ENCODE data around the gene TTC28. TPM values are rescaled to one million over a fixed set of nuclear protein-coding genes. Genes with fewer than 3 reads are reported as not detected.

The TTC28 gene
- total RNA-seq, 1 experiment from 2014 or later, result 11.2 TPM

- Histone ChIP-seq H3K4me1 (ENCODE audit: low read length) (peaks cover 64% of the 10 kb centered on the region), H4K20me1 (ENCODE audit: insufficient read depth, low read depth, low read length) (no peaks in the 10 kb centered on the region), H3K36me3 (ENCODE audit: insufficient read depth, low read length) (no peaks in the 10 kb centered on the region), H2AFZ (ENCODE audit: low read length) (no peak overlapping the region), H3K79me2 (ENCODE audit: low read length) (no peaks in the 10 kb centered on the region), H3K9ac (ENCODE audit: low read length) (no peak overlapping the region), H3K9me2 (replicated peaks; ENCODE audit: insufficient read depth, low read length) (no peaks in the 10 kb centered on the region), H3K4me2 (ENCODE audit: low read depth, low read length, poor library complexity, severe bottlenecking) (no peak overlapping the region), H3K27ac (ENCODE audit: low read length) (no peak overlapping the region), H3K4me3 (ENCODE audit: low read length) (no peak overlapping the region), H3K9me3 (ENCODE audit: low read length) (no peaks in the 10 kb centered on the region), H3K27me3 (ENCODE audit: low read length) (no peaks in the 10 kb centered on the region)
- DNase-seq, result no peak
These were observed 576.0 kb downstream of the TTC28 start for GRCh38 chr22:28103596-28103995.

GRCh38 chr22:28102151-28102812 lies 577.4 kb downstream of the TTC28 start:
- Histone ChIP-seq H4K20me1 (ENCODE audit: insufficient read depth, low read depth, low read length) (no peaks in the 10 kb centered on the region), H3K4me2 (ENCODE audit: low read depth, low read length, poor library complexity, severe bottlenecking) (no peak overlapping the region), H3K9me3 (ENCODE audit: low read length) (no peaks in the 10 kb centered on the region), H3K36me3 (ENCODE audit: insufficient read depth, low read length) (no peaks in the 10 kb centered on the region), H3K27ac (ENCODE audit: low read length) (no peak overlapping the region), H2AFZ (ENCODE audit: low read length) (no peak overlapping the region), H3K4me3 (ENCODE audit: low read length) (no peak overlapping the region), H3K27me3 (ENCODE audit: low read length) (no peaks in the 10 kb centered on the region), H3K9ac (ENCODE audit: low read length) (no peak overlapping the region), H3K9me2 (replicated peaks; ENCODE audit: insufficient read depth, low read length) (no peaks in the 10 kb centered on the region), H3K79me2 (ENCODE audit: low read length) (no peaks in the 10 kb centered on the region), H3K4me1 (ENCODE audit: low read length) (peaks cover 51% of the 10 kb centered on the region)
- DNase-seq, result no peak

- Histone ChIP-seq H3K9me3 (ENCODE audit: low read length) (no peaks in the 10 kb centered on the region), H2AFZ (ENCODE audit: low read length) (no peak overlapping the region), H4K20me1 (ENCODE audit: insufficient read depth, low read depth, low read length) (no peaks in the 10 kb centered on the region), H3K9me2 (replicated peaks; ENCODE audit: insufficient read depth, low read length) (no peaks in the 10 kb centered on the region), H3K4me1 (ENCODE audit: low read length) (peaks cover 4% of the 10 kb centered on the region; the same call in 1 of the 2 replicates), H3K36me3 (ENCODE audit: insufficient read depth, low read length) (no peaks in the 10 kb centered on the region), H3K79me2 (ENCODE audit: low read length) (no peaks in the 10 kb centered on the region), H3K27ac (ENCODE audit: low read length) (no peak overlapping the region), H3K27me3 (ENCODE audit: low read length) (no peaks in the 10 kb centered on the region), H3K9ac (ENCODE audit: low read length) (no peak overlapping the region), H3K4me2 (ENCODE audit: low read depth, low read length, poor library complexity, severe bottlenecking) (no peak overlapping the region), H3K4me3 (ENCODE audit: low read length) (no peak overlapping the region)
- DNase-seq, result no peak
These were observed 582.0 kb downstream of the TTC28 start for GRCh38 chr22:28097627-28098026.

GRCh38 chr22:28096161-28096560 lies 583.5 kb downstream of the TTC28 start:
- no peak overlapping the region for H3K27ac ChIP-seq (ENCODE audit: low read length)
- H3K4me3 ChIP-seq (ENCODE audit: low read length), result no peak overlapping the region
- no peaks in the 10 kb centered on the region for H3K9me3 ChIP-seq (ENCODE audit: low read length)
- no peak overlapping the region for H2AFZ ChIP-seq (ENCODE audit: low read length)
- no peaks in the 10 kb centered on the region for H3K27me3 ChIP-seq (ENCODE audit: low read length)
- no peaks in the 10 kb centered on the region for H3K79me2 ChIP-seq (ENCODE audit: low read length)
- H3K36me3 ChIP-seq (ENCODE audit: insufficient read depth, low read length), result no peaks in the 10 kb centered on the region
- H3K9ac ChIP-seq (ENCODE audit: low read length), result no peak overlapping the region
- no peak overlapping the region for H3K4me2 ChIP-seq (ENCODE audit: low read depth, low read length, poor library complexity, severe bottlenecking)
- H4K20me1 ChIP-seq (ENCODE audit: insufficient read depth, low read depth, low read length), result no peaks in the 10 kb centered on the region
- H3K9me2 ChIP-seq (replicated peaks; ENCODE audit: insufficient read depth, low read length), result no peaks in the 10 kb centered on the region
- H3K4me1 ChIP-seq (ENCODE audit: low read length), result no peaks in the 10 kb centered on the region; the same call in 1 of the 2 replicates
- DNase-seq, result no peak

GRCh38 chr22:28095316-28096095 lies 584.1 kb downstream of the TTC28 start:
- Histone ChIP-seq H3K36me3 (ENCODE audit: insufficient read depth, low read length) (no peaks in the 10 kb centered on the region), H4K20me1 (ENCODE audit: insufficient read depth, low read depth, low read length) (no peaks in the 10 kb centered on the region), H2AFZ (ENCODE audit: low read length) (no peak overlapping the region), H3K79me2 (ENCODE audit: low read length) (no peaks in the 10 kb centered on the region), H3K4me1 (ENCODE audit: low read length) (no peaks in the 10 kb centered on the region; the same call in 1 of the 2 replicates), H3K4me2 (ENCODE audit: low read depth, low read length, poor library complexity, severe bottlenecking) (no peak overlapping the region), H3K9ac (ENCODE audit: low read length) (no peak overlapping the region), H3K27me3 (ENCODE audit: low read length) (no peaks in the 10 kb centered on the region), H3K27ac (ENCODE audit: low read length) (no peak overlapping the region), H3K4me3 (ENCODE audit: low read length) (no peak overlapping the region), H3K9me2 (replicated peaks; ENCODE audit: insufficient read depth, low read length) (no peaks in the 10 kb centered on the region), H3K9me3 (ENCODE audit: low read length) (no peaks in the 10 kb centered on the region)
- DNase-seq, result no peak

- H2AFZ ChIP-seq (ENCODE audit: low read length), result no peak overlapping the region
- no peak overlapping the region for H3K4me2 ChIP-seq (ENCODE audit: low read depth, low read length, poor library complexity, severe bottlenecking)
- H4K20me1 ChIP-seq (ENCODE audit: insufficient read depth, low read depth, low read length), result no peaks in the 10 kb centered on the region
- H3K4me3 ChIP-seq (ENCODE audit: low read length), result no peak overlapping the region
- H3K27ac ChIP-seq (ENCODE audit: low read length), result no peak overlapping the region
- no peak for DNase-seq
- no peaks in the 10 kb centered on the region for H3K27me3 ChIP-seq (ENCODE audit: low read length)
- H3K79me2 ChIP-seq (ENCODE audit: low read length), result no peaks in the 10 kb centered on the region
- H3K36me3 ChIP-seq (ENCODE audit: insufficient read depth, low read length), result no peaks in the 10 kb centered on the region
- no peaks in the 10 kb centered on the region for H3K9me2 ChIP-seq (replicated peaks; ENCODE audit: insufficient read depth, low read length)
- no peaks in the 10 kb centered on the region for H3K9me3 ChIP-seq (ENCODE audit: low read length)
- H3K9ac ChIP-seq (ENCODE audit: low read length), result no peak overlapping the region
- no peaks in the 10 kb centered on the region; the same call in 1 of the 2 replicates for H3K4me1 ChIP-seq (ENCODE audit: low read length)
These were observed 584.9 kb downstream of the TTC28 start for GRCh38 chr22:28094771-28095170.

GRCh38 chr22:28093711-28094110 lies 585.9 kb downstream of the TTC28 start:
- Histone ChIP-seq H3K9ac (ENCODE audit: low read length) (no peak overlapping the region), H3K4me1 (ENCODE audit: low read length) (no peaks in the 10 kb centered on the region; the same call in 1 of the 2 replicates), H3K4me2 (ENCODE audit: low read depth, low read length, poor library complexity, severe bottlenecking) (no peak overlapping the region), H2AFZ (ENCODE audit: low read length) (no peak overlapping the region), H3K9me3 (ENCODE audit: low read length) (no peaks in the 10 kb centered on the region), H3K27ac (ENCODE audit: low read length) (no peak overlapping the region), H3K27me3 (ENCODE audit: low read length) (no peaks in the 10 kb centered on the region), H3K79me2 (ENCODE audit: low read length) (no peaks in the 10 kb centered on the region), H3K9me2 (replicated peaks; ENCODE audit: insufficient read depth, low read length) (no peaks in the 10 kb centered on the region), H3K4me3 (ENCODE audit: low read length) (no peak overlapping the region), H3K36me3 (ENCODE audit: insufficient read depth, low read length) (no peaks in the 10 kb centered on the region), H4K20me1 (ENCODE audit: insufficient read depth, low read depth, low read length) (no peaks in the 10 kb centered on the region)
- DNase-seq, result no peak

- Histone ChIP-seq H3K27ac (ENCODE audit: low read length) (no peak overlapping the region), H3K4me2 (ENCODE audit: low read depth, low read length, poor library complexity, severe bottlenecking) (no peak overlapping the region), H3K9ac (ENCODE audit: low read length) (no peak overlapping the region), H3K4me3 (ENCODE audit: low read length) (no peak overlapping the region), H3K9me2 (replicated peaks; ENCODE audit: insufficient read depth, low read length) (no peaks in the 10 kb centered on the region), H3K79me2 (ENCODE audit: low read length) (no peaks in the 10 kb centered on the region), H3K4me1 (ENCODE audit: low read length) (no peaks in the 10 kb centered on the region), H3K27me3 (ENCODE audit: low read length) (no peaks in the 10 kb centered on the region), H2AFZ (ENCODE audit: low read length) (no peak overlapping the region), H3K36me3 (ENCODE audit: insufficient read depth, low read length) (no peaks in the 10 kb centered on the region), H3K9me3 (ENCODE audit: low read length) (no peaks in the 10 kb centered on the region), H4K20me1 (ENCODE audit: insufficient read depth, low read depth, low read length) (no peaks in the 10 kb centered on the region)
- no peak for DNase-seq
These were observed 588.2 kb downstream of the TTC28 start for GRCh38 chr22:28091486-28091885.
